Hindlimb muscle (tissue), 1 donor: ENCODE measurements around the gene OTULIN. TPM values are rescaled to one million over a fixed set of nuclear protein-coding genes. Genes with fewer than 3 reads are reported as not detected.

Experiments
- DNase-seq: peaks from one replicate; pipeline ENCODE4 v3.0.0-alpha.2; 2013
- polyA plus RNA-seq: library from polyadenylated mRNA; unstranded; fragments of 120-200 nt; gene quantifications from one replicate; pipeline ENCODE4 v1.2.1, GENCODE V29; 2013; ENCODE audit not compliant: insufficient read length

OTULIN gene
- polyA plus RNA-seq, 1 donor = 13.4 TPM

GRCh38 chr5:14744296-14745187 lies 80.0 kb downstream of the OTULIN start:
- no peak for DNase-seq

DNA sequence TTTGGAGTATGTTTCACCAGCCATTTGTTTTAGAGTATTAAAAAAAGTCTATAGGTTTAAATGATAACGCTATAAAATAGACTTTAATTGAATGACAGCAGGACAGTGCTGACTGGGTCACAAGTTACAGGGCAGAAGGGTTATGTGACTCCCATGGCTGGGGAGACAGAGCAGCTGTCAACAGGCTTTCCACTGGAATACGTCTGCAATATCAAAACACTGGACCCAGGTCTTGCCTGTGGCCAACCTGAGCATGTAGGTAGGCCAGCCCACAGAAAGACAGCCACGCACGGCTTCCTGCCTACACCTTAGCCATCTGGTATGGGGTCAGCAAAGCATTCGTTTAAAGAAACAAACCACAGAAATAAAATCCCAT lies 80.7 kb downstream of the OTULIN start:
- no peak for DNase-seq

- no peak for DNase-seq
Observed at GRCh38 chr5:14745753-14746152, 81.2 kb downstream of the OTULIN start.

- DNase-seq = peak; percentile 52
Observed at GRCh38 chr5:14748180-14748900, 83.8 kb downstream of the OTULIN start.

Other genes starting within 250 kb of the OTULIN start
- 3.4 TPM for gene OTULINL, start 82.9 kb upstream of the OTULIN start, polyA plus RNA-seq
- 23.1 TPM for gene ANKH, start 207.1 kb downstream of the OTULIN start, polyA plus RNA-seq